PC-3 (cell line): Measurements from ENCODE around the gene WDR7. TPM values are rescaled to one million over a fixed set of nuclear protein-coding genes. Genes with fewer than 3 reads are reported as not detected.

Source experiments
- ATAC-seq: fragments of 200-7000 bp; cut with Tn5 transposase; 2 replicates; pipeline ENCODE4 v1.9.1; 2020; ENCODE audit warnings: mild to moderate bottlenecking, moderate library complexity
- BruUV-seq: library from RNA; stranded (reverse); fragments of 400-500 nt; replicated peaks from 2 replicates; lab custom pipeline; 2021; lab: Mats Ljungman, UMichigan
- CTCF ChIA-PET: fragments of 300-600 bp; sonication (Branson Sonifier 250); formaldehyde crosslinking; loops from one replicate; lab custom pipeline; 2022; ENCODE audit warnings: antibody characterized with exemption; lab: Charles Lee
- POLR2A ChIA-PET: fragments of 300-600 bp; sonication (Branson Sonifier 250); formaldehyde crosslinking; loops from one replicate; lab custom pipeline; 2022; ENCODE audit warnings: antibody characterized with exemption; ENCODE audit not compliant: unreplicated experiment; lab: Charles Lee
- DNase-seq: peaks from one replicate; pipeline ENCODE4 v3.0.0-alpha.2; 2015
- H2AFZ ChIP-seq: fragments of 300-600 bp; sonication (generic); 2 replicates; pipeline ENCODE4 v1.6.0; 2016; ENCODE audit warnings: antibody characterized with exemption, low read length
- H3F3A ChIP-seq: fragments of 300-600 bp; sonication (generic); one replicate; pipeline ENCODE4 v1.6.0; 2017; ENCODE audit warnings: antibody characterized with exemption, low read length, control low read depth, mild to moderate bottlenecking; ENCODE audit not compliant: unreplicated experiment
- H3K27ac ChIP-seq: fragments of 300-600 bp; sonication (generic); 2 replicates; pipeline ENCODE4 v1.5.1; 2016; ENCODE audit warnings: mild to moderate bottlenecking, low read length
- H3K27me3 ChIP-seq: fragments of 300-600 bp; sonication (generic); 2 replicates; pipeline ENCODE4 v1.6.1; 2016; ENCODE audit warnings: low read length, mixed read lengths
- H3K36me3 ChIP-seq: fragments of 300-600 bp; sonication (generic); 2 replicates; pipeline ENCODE4 v1.6.1; 2016; ENCODE audit warnings: low read depth, mixed run types, low read length, mixed read lengths
- H3K4me1 ChIP-seq: fragments of 300-600 bp; sonication (generic); 2 replicates; pipeline ENCODE4 v1.5.1; 2016; ENCODE audit warnings: low read length; ENCODE audit not compliant: insufficient read depth
- H3K4me2 ChIP-seq: fragments of 300-600 bp; sonication (generic); 2 replicates; pipeline ENCODE4 v1.6.0; 2016; ENCODE audit warnings: low read length
- H3K4me3 ChIP-seq: fragments of 300-600 bp; sonication (generic); 2 replicates; pipeline ENCODE4 v1.5.1; 2016; ENCODE audit warnings: mild to moderate bottlenecking, low read length, mixed read lengths
- H3K79me2 ChIP-seq: fragments of 300-600 bp; sonication (generic); 2 replicates; pipeline ENCODE4 v1.6.1; 2017; ENCODE audit warnings: low read length, mixed read lengths
- H3K9ac ChIP-seq: fragments of 300-600 bp; sonication (generic); 2 replicates; pipeline ENCODE4 v1.6.0; 2016; ENCODE audit warnings: mild to moderate bottlenecking, low read length
- H3K9me2 ChIP-seq: fragments of 300-600 bp; sonication (generic); replicated peaks from 2 replicates; pipeline ENCODE4 v1.6.1; 2016; ENCODE audit warnings: mixed run types, low read length, mixed read lengths
- H3K9me3 ChIP-seq: fragments of 300-600 bp; sonication (generic); 2 replicates; pipeline ENCODE4 v1.6.1; 2016; ENCODE audit warnings: low read length, mixed read lengths
- H4K20me1 ChIP-seq: fragments of 300-600 bp; sonication (generic); 2 replicates; pipeline ENCODE4 v1.6.1; 2016; ENCODE audit warnings: low read length, mixed read lengths
- EZH2 ChIP-seq: fragments of 300-600 bp; sonication (generic); IDR thresholded peaks from one replicate; pipeline ENCODE4 v1.6.1; 2017; ENCODE audit warnings: antibody characterized with exemption, mild to moderate bottlenecking, low read length; ENCODE audit not compliant: unreplicated experiment
- EZH2phosphoT487 ChIP-seq: fragments of 300-600 bp; sonication (generic); IDR thresholded peaks from 2 replicates; pipeline ENCODE4 v1.6.1; 2018; ENCODE audit warnings: mild to moderate bottlenecking, antibody characterized with exemption, low read length, borderline replicate concordance
- intact Hi-C: fragments of 100-400 bp; cut with micrococcal nuclease; formaldehyde crosslinking; loops from 2 replicates; pipeline ENCODE4 v1.9.0; 2023
- total RNA-seq: library from RNA; depleted of rRNA; stranded (reverse); fragments of >200 nt; gene quantifications from 2 replicates; pipeline ENCODE4 v1.2.3, GENCODE V29; 2014
- TF ChIP-seq, protein P1 (sequence below): fragments of 300-600 bp; sonication (generic); conservative IDR thresholded peaks from 2 replicates; pipeline ENCODE4 v1.5.1; 2017; ENCODE audit warnings: antibody characterized with exemption, low read depth, mild to moderate bottlenecking, low read length

The WDR7 gene
- total RNA-seq, 1 experiment from 2014 or later: 16.0 TPM

DNA sequence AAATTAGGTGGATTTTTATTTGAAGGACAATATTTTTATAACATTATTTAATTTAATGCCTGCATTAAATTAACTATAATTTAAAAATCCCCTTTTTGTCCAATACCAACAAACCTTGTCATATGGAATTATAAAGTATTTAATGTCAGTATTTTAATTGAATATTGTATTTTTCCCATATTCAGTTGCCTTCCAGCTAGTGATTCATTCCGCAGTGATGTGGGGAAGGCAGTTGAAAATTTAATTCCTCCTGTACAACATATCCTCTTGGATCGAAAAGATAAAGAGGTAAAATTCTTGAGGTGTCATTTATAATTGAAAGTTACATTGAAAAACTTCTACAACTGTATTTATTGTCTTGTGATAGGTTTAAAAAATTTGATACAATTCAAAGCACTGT is 40.4 kb downstream of the WDR7 start:
- H3K79me2 ChIP-seq: no peaks in the 10 kb centered on the region
- no peaks in the 10 kb centered on the region for H3F3A ChIP-seq
- H3K9ac ChIP-seq: no peak overlapping the region
- H3K27me3 ChIP-seq: no peaks in the 10 kb centered on the region
- CTCF ChIA-PET: no interaction called here
- DNase-seq (no peak), ATAC-seq (no peak)
- H3K9me3 ChIP-seq: no peaks in the 10 kb centered on the region
- H2AFZ ChIP-seq: no peak overlapping the region
- H3K4me1 ChIP-seq: peaks cover 1% of the 10 kb centered on the region
- POLR2A ChIA-PET: no interaction called here
- TF ChIP-seq, protein P1, sequence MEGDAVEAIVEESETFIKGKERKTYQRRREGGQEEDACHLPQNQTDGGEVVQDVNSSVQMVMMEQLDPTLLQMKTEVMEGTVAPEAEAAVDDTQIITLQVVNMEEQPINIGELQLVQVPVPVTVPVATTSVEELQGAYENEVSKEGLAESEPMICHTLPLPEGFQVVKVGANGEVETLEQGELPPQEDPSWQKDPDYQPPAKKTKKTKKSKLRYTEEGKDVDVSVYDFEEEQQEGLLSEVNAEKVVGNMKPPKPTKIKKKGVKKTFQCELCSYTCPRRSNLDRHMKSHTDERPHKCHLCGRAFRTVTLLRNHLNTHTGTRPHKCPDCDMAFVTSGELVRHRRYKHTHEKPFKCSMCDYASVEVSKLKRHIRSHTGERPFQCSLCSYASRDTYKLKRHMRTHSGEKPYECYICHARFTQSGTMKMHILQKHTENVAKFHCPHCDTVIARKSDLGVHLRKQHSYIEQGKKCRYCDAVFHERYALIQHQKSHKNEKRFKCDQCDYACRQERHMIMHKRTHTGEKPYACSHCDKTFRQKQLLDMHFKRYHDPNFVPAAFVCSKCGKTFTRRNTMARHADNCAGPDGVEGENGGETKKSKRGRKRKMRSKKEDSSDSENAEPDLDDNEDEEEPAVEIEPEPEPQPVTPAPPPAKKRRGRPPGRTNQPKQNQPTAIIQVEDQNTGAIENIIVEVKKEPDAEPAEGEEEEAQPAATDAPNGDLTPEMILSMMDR: no peak
- TF ChIP-seq EZH2 (no peak), EZH2phosphoT487 (no peak)
- no peak overlapping the region for H3K4me2 ChIP-seq
- no peaks in the 10 kb centered on the region for H4K20me1 ChIP-seq
- H3K36me3 ChIP-seq: no peaks in the 10 kb centered on the region
- H3K27ac ChIP-seq: no peak overlapping the region
- H3K4me3 ChIP-seq: no peak overlapping the region
- H3K9me2 ChIP-seq: no peaks in the 10 kb centered on the region
- intact Hi-C loops: no loop called here
- BruUV-seq: no TSS peak

DNA sequence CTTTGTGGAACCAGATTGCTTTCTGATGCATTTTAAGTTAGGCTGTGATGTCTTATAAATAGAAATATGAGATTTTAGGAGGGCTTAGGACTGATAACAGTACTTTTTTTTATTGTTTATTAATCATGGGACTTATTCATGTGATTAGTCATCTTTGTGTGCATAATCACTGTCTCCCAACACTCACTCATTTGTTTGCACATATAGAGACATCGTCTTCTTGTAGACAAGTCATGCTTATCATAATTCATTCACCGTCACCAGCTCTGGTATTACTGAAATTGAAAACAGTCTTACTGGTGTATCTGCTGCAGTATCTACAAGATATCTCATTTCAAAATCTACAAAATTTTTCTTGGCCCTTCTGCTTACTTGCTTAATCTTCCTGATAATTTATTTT is 45.8 kb downstream of the WDR7 start:
- Histone ChIP-seq H3K79me2 (no peaks in the 10 kb centered on the region), H3K36me3 (no peaks in the 10 kb centered on the region), H4K20me1 (no peaks in the 10 kb centered on the region), H3K9me3 (no peaks in the 10 kb centered on the region), H3K9me2 (no peaks in the 10 kb centered on the region), H3K27ac (no peak overlapping the region; the same call in 1 of the 2 replicates), H2AFZ (no peak overlapping the region), H3K4me2 (peak overlapping the region; percentile 27; the same call in 1 of the 2 replicates), H3F3A (no peaks in the 10 kb centered on the region), H3K9ac (no peak overlapping the region), H3K4me3 (no peak overlapping the region), H3K27me3 (no peaks in the 10 kb centered on the region), H3K4me1 (peaks cover 10% of the 10 kb centered on the region)
- DNase-seq (peak; percentile 75), ATAC-seq (peak; percentile 96)
- no peak for TF ChIP-seq EZH2
- TF ChIP-seq, protein P1: no peak
- TF ChIP-seq EZH2phosphoT487: no peak
- BruUV-seq: no TSS peak
- CTCF ChIA-PET: no interaction called here
- intact Hi-C loops: no loop called here
- POLR2A ChIA-PET: no interaction called here

- TF ChIP-seq, protein P1: peak; percentile 63
- TF ChIP-seq EZH2phosphoT487: no peak
- BruUV-seq: no TSS peak
- H2AFZ ChIP-seq: no peak overlapping the region
- H3K9me3 ChIP-seq: no peaks in the 10 kb centered on the region
- H3K4me2 ChIP-seq: no peak overlapping the region
- H3K79me2 ChIP-seq: no peaks in the 10 kb centered on the region
- no peaks in the 10 kb centered on the region for H3K27me3 ChIP-seq
- no peaks in the 10 kb centered on the region for H3F3A ChIP-seq
- POLR2A ChIA-PET: no interaction called here
- intact Hi-C loops: loop anchor here (2.0 to 5.0 kb wide), 2 partner anchors 39 to 58 kb away; no protein-coding TSS in a partner anchor
- H3K9me2 ChIP-seq: no peaks in the 10 kb centered on the region
- no peaks in the 10 kb centered on the region for H3K4me1 ChIP-seq
- H3K9ac ChIP-seq: no peak overlapping the region
- H3K27ac ChIP-seq: no peak overlapping the region
- ATAC-seq (peak; percentile 64), DNase-seq (peak; percentile 76)
- H4K20me1 ChIP-seq: no peaks in the 10 kb centered on the region
- H3K36me3 ChIP-seq: no peaks in the 10 kb centered on the region
- CTCF ChIA-PET: interaction anchor here (0.6 kb wide), 1 partner anchor 103 kb away, joined by 3 read pairs; no protein-coding TSS in a partner anchor
- no peak overlapping the region for H3K4me3 ChIP-seq
Observed at GRCh38 chr18:56702946-56703345, 51.8 kb downstream of the WDR7 start.
